ENCODE measurements around the gene NEU2.
"Not testable (repeated sequence)": the region's sequence is repeated elsewhere in the genome, so short reads cannot be mapped to it uniquely, and the experiment has no call there.

The NEU2 gene

GRCh38 chr2:233015019-233015645 lies 17.3 kb upstream of the NEU2 start:
- no peak overlapping the region for H3K4me3 ChIP-seq (replicated peaks in 1 of 2; ENCODE audit: low read depth in 2 of 2, low read length in 2 of 2)
- no peak for TF ChIP-seq CTCF (IDR thresholded peaks at IDR 0.05; ENCODE audit: low read depth, low read length)
- DNase-seq (ENCODE audit: low read depth in 2 of 2): no peak

DNA sequence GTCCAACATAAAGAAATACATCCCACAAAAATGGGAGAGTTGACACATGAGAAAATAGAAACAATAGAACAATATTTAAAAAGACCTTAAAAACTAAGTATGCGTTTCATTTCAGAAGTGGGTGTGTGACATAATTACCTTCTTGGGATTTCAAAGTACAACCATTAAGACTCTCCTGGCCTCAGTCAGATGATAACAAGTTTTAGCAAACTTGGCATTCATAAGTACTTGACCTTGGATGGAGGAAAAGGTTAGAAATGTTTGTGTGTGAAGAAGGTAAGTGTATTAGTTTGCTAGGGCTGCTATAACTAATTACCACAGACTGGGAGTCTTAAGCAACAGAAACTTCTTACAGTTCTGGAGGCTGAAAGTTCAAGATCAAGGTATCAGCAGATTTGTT lies 14.5 kb upstream of the NEU2 start:
- no peak overlapping the region for H3K4me3 ChIP-seq (replicated peaks in 1 of 2; ENCODE audit: low read depth in 2 of 2, low read length in 2 of 2)
- TF ChIP-seq CTCF (IDR thresholded peaks at IDR 0.05; ENCODE audit: low read depth, low read length): no peak
- DNase-seq (ENCODE audit: low read depth in 2 of 2): no peak

DNA sequence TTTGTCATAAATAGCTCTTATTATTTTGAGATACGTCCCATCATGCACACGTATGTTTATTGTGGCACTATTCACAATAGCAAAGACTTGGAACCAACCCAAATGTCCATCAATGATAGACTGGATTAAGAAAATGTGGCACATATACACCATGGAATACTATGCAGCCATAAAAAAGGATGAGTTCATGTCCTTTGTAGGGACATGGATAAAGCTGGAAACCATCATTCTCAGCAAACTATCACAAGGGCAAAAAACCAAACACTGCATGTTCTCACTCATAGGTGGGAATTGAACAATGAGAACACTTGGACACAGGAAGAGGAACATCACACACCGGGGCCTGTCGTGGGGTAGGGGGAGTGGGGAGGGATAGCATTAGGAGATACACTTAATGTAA lies 12.9 kb upstream of the NEU2 start:
- DNase-seq (ENCODE audit: low read depth in 2 of 2); H3K4me3 ChIP-seq (replicated peaks in 1 of 2; ENCODE audit: low read depth in 2 of 2, low read length in 2 of 2): not testable (repeated sequence)

DNA sequence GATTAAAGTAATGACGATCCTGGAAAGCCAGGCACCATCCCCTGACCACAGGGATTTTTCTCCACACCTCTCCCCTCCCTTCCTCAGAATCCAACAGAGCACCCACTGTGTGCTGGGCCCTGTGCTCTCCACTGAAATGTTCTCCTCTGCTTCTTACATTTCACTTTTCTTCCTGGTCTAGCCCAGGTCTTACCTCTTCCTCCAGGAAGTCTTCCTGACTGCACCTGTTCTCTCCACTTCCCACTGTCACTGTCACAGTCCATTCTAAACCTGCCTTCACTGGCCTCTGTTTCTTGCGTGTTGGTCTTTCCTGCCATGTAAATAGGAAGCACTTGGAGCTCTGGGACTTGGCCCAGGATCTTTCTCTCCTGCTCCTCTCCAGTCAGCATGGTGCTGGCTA lies 12.0 kb upstream of the NEU2 start:
- H3K4me3 ChIP-seq (replicated peaks in 1 of 2; ENCODE audit: low read depth in 2 of 2, low read length in 2 of 2): no peak overlapping the region
- no peak for DNase-seq (ENCODE audit: low read depth in 2 of 2)
- TF ChIP-seq CTCF (IDR thresholded peaks at IDR 0.05; ENCODE audit: low read depth, low read length): no peak

GRCh38 chr2:233021771-233022170 lies 10.7 kb upstream of the NEU2 start:
- H3K4me3 ChIP-seq (replicated peaks in 1 of 2; ENCODE audit: low read depth in 2 of 2, low read length in 2 of 2): no peak overlapping the region
- TF ChIP-seq CTCF (IDR thresholded peaks at IDR 0.05; ENCODE audit: low read depth, low read length): no peak
- peak; percentile 17 to 43 for DNase-seq (ENCODE audit: low read depth in 2 of 2)

GRCh38 chr2:233022561-233022960 lies 9.9 kb upstream of the NEU2 start:
- no peak for TF ChIP-seq CTCF (IDR thresholded peaks at IDR 0.05; ENCODE audit: low read depth, low read length)
- H3K4me3 ChIP-seq (replicated peaks in 1 of 2; ENCODE audit: low read depth in 2 of 2, low read length in 2 of 2): no peak overlapping the region

DNA sequence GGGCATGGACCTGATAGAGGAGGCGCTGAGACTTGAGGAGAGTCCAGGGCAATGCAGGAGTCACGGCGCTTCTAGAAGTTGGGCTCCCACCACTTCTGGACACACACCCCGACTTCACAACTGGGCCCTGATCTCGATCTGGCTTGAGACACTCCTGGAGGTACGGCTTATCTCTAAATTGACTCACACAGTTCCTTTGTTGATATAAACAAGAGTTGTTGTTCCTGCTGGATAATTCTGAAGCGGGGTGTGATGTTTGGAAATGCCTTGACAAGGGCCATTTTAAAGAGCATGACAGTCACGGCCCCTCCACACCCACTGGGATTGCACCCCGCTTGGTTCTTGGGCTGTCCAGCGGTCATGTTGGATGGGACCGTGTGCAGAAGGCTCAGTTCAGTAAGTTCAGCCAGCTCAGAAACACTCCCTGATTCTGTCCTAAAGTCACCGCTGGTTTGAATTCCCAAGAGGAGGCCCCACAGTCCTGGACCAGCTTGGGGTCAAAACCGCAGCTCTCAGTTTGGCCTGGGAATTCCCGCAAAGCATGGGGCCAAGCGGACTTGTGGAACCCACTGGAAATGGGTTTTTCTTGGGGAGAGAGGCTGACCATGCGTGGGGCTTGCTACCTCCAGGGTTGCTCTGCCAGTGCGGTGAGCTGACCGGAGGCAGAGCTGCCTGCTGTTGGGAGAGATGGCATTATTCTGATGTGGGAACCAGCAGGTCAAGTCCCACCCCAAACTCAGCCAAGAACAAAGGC lies 9.3 kb upstream of the NEU2 start:
- no peak overlapping the region for H3K4me3 ChIP-seq (replicated peaks in 1 of 2; ENCODE audit: low read depth in 2 of 2, low read length in 2 of 2)
- no peak for DNase-seq (ENCODE audit: low read depth in 2 of 2)
- TF ChIP-seq CTCF (IDR thresholded peaks at IDR 0.05; ENCODE audit: low read depth, low read length): no peak

More at GRCh38 chr2:233022561-233022960, 9.9 kb upstream of the NEU2 start:
- DNase-seq (ENCODE audit: low read depth in 2 of 2): no peak
